ENCODE results near the gene NAV2. TPM values are rescaled to one million over a fixed set of nuclear protein-coding genes. Genes with fewer than 3 reads are reported as not detected.
A peak's percentile ranks its signal among the peaks of the same experiment; 100 is the strongest.

Gene NAV2
- total RNA-seq, 2 donors from 2014 or later = 26.4 to 35.5 TPM

- Histone ChIP-seq H3K9me3 (no peaks in the 10 kb centered on the region), H3K4me1 (peaks cover 9% of the 10 kb centered on the region), H3K36me3 (replicated peaks in 1 of 2; ENCODE audit: insufficient read depth in 1 of 2, low read depth in 2 of 2) (peaks cover 0 to 5% of the 10 kb centered on the region in 2 donors), H3K27me3 (no peaks in the 10 kb centered on the region), H3K4me3 (no peak overlapping the region), H3K27ac (no peak overlapping the region)
- no peak for DNase-seq
- no peak for TF ChIP-seq POLR2A (IDR thresholded peaks at IDR 0.05)
- TF ChIP-seq, protein P1, sequence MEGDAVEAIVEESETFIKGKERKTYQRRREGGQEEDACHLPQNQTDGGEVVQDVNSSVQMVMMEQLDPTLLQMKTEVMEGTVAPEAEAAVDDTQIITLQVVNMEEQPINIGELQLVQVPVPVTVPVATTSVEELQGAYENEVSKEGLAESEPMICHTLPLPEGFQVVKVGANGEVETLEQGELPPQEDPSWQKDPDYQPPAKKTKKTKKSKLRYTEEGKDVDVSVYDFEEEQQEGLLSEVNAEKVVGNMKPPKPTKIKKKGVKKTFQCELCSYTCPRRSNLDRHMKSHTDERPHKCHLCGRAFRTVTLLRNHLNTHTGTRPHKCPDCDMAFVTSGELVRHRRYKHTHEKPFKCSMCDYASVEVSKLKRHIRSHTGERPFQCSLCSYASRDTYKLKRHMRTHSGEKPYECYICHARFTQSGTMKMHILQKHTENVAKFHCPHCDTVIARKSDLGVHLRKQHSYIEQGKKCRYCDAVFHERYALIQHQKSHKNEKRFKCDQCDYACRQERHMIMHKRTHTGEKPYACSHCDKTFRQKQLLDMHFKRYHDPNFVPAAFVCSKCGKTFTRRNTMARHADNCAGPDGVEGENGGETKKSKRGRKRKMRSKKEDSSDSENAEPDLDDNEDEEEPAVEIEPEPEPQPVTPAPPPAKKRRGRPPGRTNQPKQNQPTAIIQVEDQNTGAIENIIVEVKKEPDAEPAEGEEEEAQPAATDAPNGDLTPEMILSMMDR (IDR thresholded peaks at IDR 0.05) = no peak
- 79 to 82% methylated on average over 9 of the region's 9 CpGs for WGBS, 2 donors
- intact Hi-C loops (cut with DNase I) = no loop called here
- no peak for ATAC-seq
These were observed 223.8 kb downstream of the NAV2 start for GRCh38 chr11:19936461-19936860.

GRCh38 chr11:19938169-19938856 lies 225.7 kb downstream of the NAV2 start:
- no peaks in the 10 kb centered on the region for H3K27me3 ChIP-seq
- TF ChIP-seq, protein P1 (IDR thresholded peaks at IDR 0.05) = peak; percentile 66 to 92 (median 72)
- no peak for TF ChIP-seq POLR2A (IDR thresholded peaks at IDR 0.05)
- intact Hi-C loops (cut with DNase I) = no loop called here
- no peak overlapping the region for H3K27ac ChIP-seq
- peaks cover 0 to 5% of the 10 kb centered on the region in 2 donors for H3K36me3 ChIP-seq (replicated peaks in 1 of 2; ENCODE audit: insufficient read depth in 1 of 2, low read depth in 2 of 2)
- peak; percentile 62 to 78 (median 64) for DNase-seq
- H3K4me3 ChIP-seq = no peak overlapping the region
- no peaks in the 10 kb centered on the region for H3K9me3 ChIP-seq
- 45 to 51% methylated on average over 10 of the region's 10 CpGs for WGBS, 2 donors
- no peaks in the 10 kb centered on the region for H3K4me1 ChIP-seq
- peak; percentile 77 for ATAC-seq

DNA sequence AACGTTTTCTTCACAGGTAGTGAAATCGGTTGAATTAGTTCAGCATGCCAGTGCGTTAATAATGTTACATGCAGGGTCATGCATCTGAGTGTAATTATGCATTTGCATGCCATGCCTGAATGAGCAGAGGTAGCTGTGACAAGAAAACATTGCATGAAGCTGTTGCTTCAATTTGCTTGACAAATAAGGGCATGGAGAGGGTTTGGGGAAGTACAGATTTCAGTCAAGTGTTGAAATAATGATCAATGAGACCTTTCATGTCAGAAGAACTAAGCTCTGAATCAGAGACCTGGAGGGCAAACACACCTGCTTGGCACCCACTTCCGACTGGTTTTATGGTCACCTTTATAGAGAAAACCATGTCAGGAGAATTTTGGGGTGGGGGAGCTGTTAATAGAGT lies 226.2 kb downstream of the NAV2 start:
- DNase-seq = no peak
- peaks cover 0 to 5% of the 10 kb centered on the region in 2 donors for H3K36me3 ChIP-seq (replicated peaks in 1 of 2; ENCODE audit: insufficient read depth in 1 of 2, low read depth in 2 of 2)
- no peaks in the 10 kb centered on the region for H3K27me3 ChIP-seq
- H3K9me3 ChIP-seq = no peaks in the 10 kb centered on the region
- WGBS, 2 donors = 32 to 43% methylated on average over 4 of the region's 4 CpGs
- no peak for ATAC-seq
- H3K4me3 ChIP-seq = no peak overlapping the region
- TF ChIP-seq, protein P1 (IDR thresholded peaks at IDR 0.05) = no peak
- no peak for TF ChIP-seq POLR2A (IDR thresholded peaks at IDR 0.05)
- no peak overlapping the region for H3K27ac ChIP-seq
- no peaks in the 10 kb centered on the region for H3K4me1 ChIP-seq
- intact Hi-C loops (cut with DNase I) = no loop called here

DNA sequence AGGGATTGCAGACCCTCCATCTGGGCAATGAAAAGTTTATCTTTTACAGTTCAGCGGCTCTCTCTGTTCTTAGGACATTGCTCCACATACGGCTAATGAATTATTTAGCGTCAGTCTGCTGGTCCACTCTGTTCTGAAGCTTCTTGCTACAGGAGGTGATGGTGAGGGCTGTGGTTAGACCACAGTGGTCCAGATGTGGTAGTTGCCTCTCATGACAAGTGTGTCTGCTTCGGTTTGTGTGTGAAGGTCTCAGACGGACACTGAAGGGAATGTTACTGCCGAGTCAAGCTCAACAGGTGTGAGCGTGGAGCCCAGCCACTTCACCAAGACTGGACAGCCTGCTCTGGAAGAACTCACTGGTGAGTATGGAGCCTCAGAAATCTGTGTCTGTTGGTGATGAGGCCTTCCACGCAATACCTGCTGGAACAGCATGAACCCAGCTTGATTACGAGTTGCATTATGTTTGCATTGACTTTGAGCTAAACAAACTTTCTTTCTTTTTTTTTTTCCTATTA lies 226.8 kb downstream of the NAV2 start:
- Histone ChIP-seq H3K4me1 (no peaks in the 10 kb centered on the region), H3K9me3 (no peaks in the 10 kb centered on the region), H3K27ac (no peak overlapping the region), H3K4me3 (no peak overlapping the region), H3K27me3 (no peaks in the 10 kb centered on the region), H3K36me3 (replicated peaks in 1 of 2; ENCODE audit: insufficient read depth in 1 of 2, low read depth in 2 of 2) (peaks cover 0 to under 1% of the 10 kb centered on the region in 2 donors)
- 85 to 92% methylated on average over 9 of the region's 9 CpGs for WGBS, 2 donors
- TF ChIP-seq, protein P1 (IDR thresholded peaks at IDR 0.05) = no peak
- TF ChIP-seq POLR2A (IDR thresholded peaks at IDR 0.05) = no peak
- ATAC-seq (no peak), DNase-seq (no peak)
- intact Hi-C loops (cut with DNase I) = no loop called here

GRCh38 chr11:19940831-19941230 lies 228.2 kb downstream of the NAV2 start:
- H3K27me3 ChIP-seq = no peaks in the 10 kb centered on the region
- intact Hi-C loops (cut with DNase I) = loop anchor here (10.0 kb wide), 1 partner anchor 164 kb away; no protein-coding TSS in a partner anchor
- no peaks in the 10 kb centered on the region for H3K36me3 ChIP-seq (replicated peaks in 1 of 2; ENCODE audit: insufficient read depth in 1 of 2, low read depth in 2 of 2)
- no peak overlapping the region for H3K4me3 ChIP-seq
- H3K4me1 ChIP-seq = no peaks in the 10 kb centered on the region
- H3K27ac ChIP-seq = no peak overlapping the region
- ATAC-seq (no peak), DNase-seq (no peak)
- 81 to 89% methylated on average over 6 of the region's 6 CpGs for WGBS, 2 donors
- H3K9me3 ChIP-seq = no peaks in the 10 kb centered on the region
- TF ChIP-seq, protein P1 (IDR thresholded peaks at IDR 0.05) = no peak
- TF ChIP-seq POLR2A (IDR thresholded peaks at IDR 0.05) = no peak

Measured in body of pancreas (tissue), 4 donors.